A673 (cell line): Measurements from ENCODE around the gene IL1RN.

Source experiments
- CTCF ChIP-seq: fragments of 300-800, 200-600 bp; sonication (generic); conservative IDR thresholded peaks from 2 replicates; pipeline ENCODE4 v1.5.1; 2017; ENCODE audit warnings: low read depth, mild to moderate bottlenecking, antibody characterized with exemption, low read length, moderate library complexity, mixed read lengths
- EZH2 ChIP-seq: fragments of 200-600 bp; sonication (generic); IDR thresholded peaks from 2 replicates; pipeline ENCODE4 v1.6.1; 2017; ENCODE audit warnings: borderline replicate concordance, low read depth, mild to moderate bottlenecking, mixed read lengths, antibody characterized with exemption, low read length; ENCODE audit not compliant: poor library complexity, severe bottlenecking

- TF ChIP-seq CTCF = no peak
- TF ChIP-seq EZH2 = no peak
Observed at GRCh38 chr2:113129519-113130078, 2.2 kb downstream of the IL1RN start.
